H1 (cell line): ENCODE results near the gene HIVEP3. TPM values are rescaled to one million over a fixed set of nuclear protein-coding genes. Genes with fewer than 3 reads are reported as not detected.

Experiments used
- CTCF ChIA-PET: fragments of 300-600 bp; sonication (Branson Sonifier 250); formaldehyde crosslinking; loops from one replicate; lab custom pipeline; 2021; ENCODE audit not compliant: partially characterized antibody; lab: Charles Lee
- POLR2A ChIA-PET: fragments of 300-600 bp; sonication (Branson Sonifier 250); formaldehyde crosslinking; loops from one replicate; lab custom pipeline; 2021; ENCODE audit warnings: inconsistent platforms; ENCODE audit not compliant: partially characterized antibody; lab: Charles Lee
- DNase-seq, 2 experiments: peaks; one replicate each; pipeline versions ENCODE4 v3.0.0 to v3.0.0-alpha.2; 2010 to 2022; ENCODE audit warnings: low spot score in 2 of 2, low read depth in 1 of 2, mixed read lengths in 1 of 2
- FAIRE-seq: peaks from 2 replicates; lab custom pipeline; 2011; peaks lifted over from hg19 to GRCh38; lab: Jason Lieb, UNC
- H2AFZ ChIP-seq: 2 replicates; pipeline ENCODE4 v1.8.1; 2012; ENCODE audit warnings: low read length, inconsistent platforms
- H2AK5ac ChIP-seq: 2 replicates; pipeline ENCODE4 v1.6.1; 2013; ENCODE audit warnings: low read depth, low read length
- H2BK120ac ChIP-seq: replicated peaks from 2 replicates; pipeline ENCODE3; 2013; ENCODE audit warnings: low read depth, low read length, inconsistent platforms
- H2BK12ac ChIP-seq: 2 replicates; pipeline ENCODE4 v1.6.1; 2013; ENCODE audit warnings: low read depth, low read length
- H2BK15ac ChIP-seq: 2 replicates; pipeline ENCODE4 v1.6.1; 2013; ENCODE audit warnings: low read length
- H2BK20ac ChIP-seq: 2 replicates; pipeline ENCODE4 v1.6.1; 2013; ENCODE audit warnings: low read length
- H2BK5ac ChIP-seq: 2 replicates; pipeline ENCODE4 v1.6.1; 2013; ENCODE audit warnings: low read depth, low read length
- H3K14ac ChIP-seq: 2 replicates; pipeline ENCODE4 v1.6.1; 2013; ENCODE audit warnings: inconsistent platforms; ENCODE audit not compliant: insufficient read length
- H3K18ac ChIP-seq: 2 replicates; pipeline ENCODE4 v1.6.1; 2013; ENCODE audit warnings: low read length; ENCODE audit errors: extremely low read depth
- H3K23ac ChIP-seq: 2 replicates; pipeline ENCODE4 v1.6.1; 2013; ENCODE audit warnings: inconsistent platforms; ENCODE audit not compliant: insufficient read length
- H3K23me2 ChIP-seq: 2 replicates; pipeline ENCODE4 v1.6.1; 2013; ENCODE audit warnings: low read depth, low read length
- H3K27ac ChIP-seq: 2 replicates; pipeline ENCODE4 v1.6.1; 2011; ENCODE audit warnings: low read depth, low read length, inconsistent platforms
- H3K27me3 ChIP-seq, 4 experiments: replicated peaks in 1 of 4; 1 replicate in 1 of 4; 2 replicates in 3 of 4; pipeline versions ENCODE4 v1.6.1 to v1.8.1; 2011 to 2013; ENCODE audit warnings: low read length in 3 of 4, mild to moderate bottlenecking in 3 of 4, inconsistent platforms in 2 of 4, mixed read lengths in 2 of 4, moderate library complexity in 1 of 4; ENCODE audit not compliant: control insufficient read depth in 3 of 4, insufficient read depth in 3 of 4; ENCODE audit errors: extremely low read depth in 1 of 4
- H3K36me3 ChIP-seq, 4 experiments: 2 replicates each; pipeline versions ENCODE4 v1.6.1 to v1.8.1; 2011 to 2013; ENCODE audit warnings: mild to moderate bottlenecking in 4 of 4, low read length in 3 of 4, moderate library complexity in 2 of 4, control low read depth in 1 of 4, inconsistent platforms in 1 of 4; ENCODE audit not compliant: insufficient read depth in 4 of 4, control insufficient read depth in 2 of 4
- H3K4ac ChIP-seq: replicated peaks from 2 replicates; pipeline ENCODE3; 2013; ENCODE audit warnings: low read length, low read depth, mixed read lengths, inconsistent platforms; ENCODE audit not compliant: insufficient read length
- H3K4me1 ChIP-seq, 4 experiments: replicated peaks in 1 of 4; 1 replicate in 1 of 4; 2 replicates in 3 of 4; pipeline versions ENCODE4 v1.6.1 to v1.8.1; 2011 to 2013; ENCODE audit warnings: low read length in 3 of 4, inconsistent platforms in 2 of 4, mixed read lengths in 1 of 4; ENCODE audit not compliant: insufficient read depth in 4 of 4, control insufficient read depth in 3 of 4
- H3K4me2 ChIP-seq, 2 experiments: 2 replicates each; pipeline versions ENCODE4 v1.6.1 to v1.8.1; 2011 to 2013; ENCODE audit warnings: low read depth in 2 of 2, low read length in 2 of 2, control low read depth in 1 of 2, inconsistent platforms in 1 of 2, mild to moderate bottlenecking in 1 of 2; ENCODE audit not compliant: insufficient read depth in 1 of 2
- H3K4me3 ChIP-seq, 4 experiments: fragments of 200-600, 300-600 bp in 1 of 4; sonication (generic), shearing (Covaris generic), sonication (Bioruptor Twin) in 1 of 4; 2 replicates each; pipeline versions ENCODE4 v1.5.1 to v1.8.1; 2011 to 2016; ENCODE audit warnings: low read length in 4 of 4, low read depth in 3 of 4, control low read depth in 2 of 4, inconsistent platforms in 2 of 4, mild to moderate bottlenecking in 2 of 4, mixed read lengths in 1 of 4, moderate library complexity in 1 of 4; ENCODE audit not compliant: insufficient read depth in 2 of 4; ENCODE audit errors: extremely low read depth in 1 of 4
- H3K56ac ChIP-seq: replicated peaks from 2 replicates; pipeline ENCODE3; 2013; ENCODE audit warnings: low read depth, mild to moderate bottlenecking, mixed read lengths, low read length, inconsistent platforms; ENCODE audit not compliant: insufficient read length
- H3K79me1 ChIP-seq: 2 replicates; pipeline ENCODE4 v1.6.1; 2013; ENCODE audit warnings: low read depth, low read length, control low read depth
- H3K79me2 ChIP-seq, 2 experiments: 2 replicates each; pipeline versions ENCODE4 v1.6.1 to v1.8.1; 2012 to 2013; ENCODE audit warnings: low read length in 2 of 2, mild to moderate bottlenecking in 2 of 2, inconsistent platforms in 1 of 2; ENCODE audit not compliant: insufficient read depth in 2 of 2, control insufficient read depth in 1 of 2
- H3K9ac ChIP-seq, 4 experiments: replicated peaks in 1 of 4; 1 replicate in 1 of 4; 2 replicates in 3 of 4; pipeline versions ENCODE4 v1.6.1 to v1.8.1; 2011 to 2013; ENCODE audit warnings: low read depth in 3 of 4, low read length in 3 of 4, control low read depth in 2 of 4, mild to moderate bottlenecking in 2 of 4, moderate library complexity in 2 of 4, inconsistent platforms in 1 of 4; ENCODE audit errors: extremely low read depth in 1 of 4
- H3K9me3 ChIP-seq, 2 experiments: 2 replicates each; pipeline versions ENCODE4 v1.6.1 to v1.8.1; 2012 to 2013; ENCODE audit warnings: mild to moderate bottlenecking in 2 of 2, moderate library complexity in 2 of 2, control low read depth in 1 of 2, inconsistent platforms in 1 of 2, low read depth in 1 of 2, low read length in 1 of 2, mixed read lengths in 1 of 2; ENCODE audit not compliant: insufficient read depth in 2 of 2
- H4K20me1 ChIP-seq, 2 experiments: replicated peaks in 1 of 2; 2 replicates each; pipeline versions ENCODE3 to v1.8.1; 2011 to 2013; ENCODE audit warnings: inconsistent platforms in 2 of 2, low read length in 2 of 2, mild to moderate bottlenecking in 1 of 2; ENCODE audit not compliant: insufficient read depth in 2 of 2, control insufficient read depth in 1 of 2
- H4K5ac ChIP-seq: 2 replicates; pipeline ENCODE4 v1.6.1; 2013; ENCODE audit warnings: low read length, low read depth, mixed read lengths, inconsistent platforms; ENCODE audit not compliant: insufficient read length
- H4K8ac ChIP-seq: 2 replicates; pipeline ENCODE4 v1.8.0; 2013; ENCODE audit warnings: mild to moderate bottlenecking, moderate library complexity, low read length, inconsistent platforms; ENCODE audit not compliant: insufficient read depth; ENCODE audit errors: extremely low read depth
- H4K91ac ChIP-seq: replicated peaks from 2 replicates; pipeline ENCODE3; 2013; ENCODE audit warnings: low read length, mixed read lengths, inconsistent platforms; ENCODE audit not compliant: insufficient read length
- BACH1 ChIP-seq: IDR thresholded peaks from 2 replicates; pipeline ENCODE4 v1.6.1; 2012; ENCODE audit warnings: low read length, improper control_type of control experiment
- GABPA ChIP-seq: IDR thresholded peaks from 2 replicates; pipeline ENCODE4 v1.6.1; 2011; ENCODE audit warnings: mild to moderate bottlenecking, low read length, moderate library complexity, borderline replicate concordance; ENCODE audit not compliant: insufficient read depth
- KDM5A ChIP-seq: fragments of 200-600 bp; IDR thresholded peaks from 2 replicates; pipeline ENCODE4 v1.7.1; 2012; ENCODE audit warnings: mild to moderate bottlenecking, low read length, inconsistent platforms, mixed read lengths
- MAFK ChIP-seq: IDR thresholded peaks from 2 replicates; pipeline ENCODE4 v1.6.1; 2012; ENCODE audit warnings: low read depth, mild to moderate bottlenecking, improper control_type of control experiment, low read length
- POLR2A ChIP-seq, 2 experiments: IDR thresholded peaks; 1 replicate in 1 of 2; 2 replicates in 1 of 2; pipeline ENCODE4 v1.6.1; 2011; ENCODE audit warnings: low read depth in 2 of 2, low read length in 2 of 2, mild to moderate bottlenecking in 2 of 2; ENCODE audit errors: control extremely low read depth in 1 of 2
- TAF1 ChIP-seq: IDR thresholded peaks from 2 replicates; pipeline ENCODE4 v1.6.1; 2011; ENCODE audit warnings: mild to moderate bottlenecking, low read depth, low read length
- WGBS, 2 experiments: shearing (Covaris generic) in 1 of 2; methylation state at CpG; one replicate each; pipeline versions ENCODE4 v1.1.6 to v1.1.7; 2013 to 2015; ENCODE audit warnings: low lambda C conversion rate in 2 of 2, mixed read lengths in 2 of 2, inconsistent platforms in 1 of 2, low coverage in 1 of 2, missing lambda C conversion rate in 1 of 2; ENCODE audit not compliant: insufficient replicate concordance in 2 of 2, insufficient coverage in 1 of 2, insufficient read length in 1 of 2; ENCODE audit errors: extremely low coverage in 1 of 2, missing lambda C conversion rate in 1 of 2; 5-methylcytosine and 5-hydroxymethylcytosine counted together
- polyA plus RNA-seq, 7 experiments: library from polyadenylated mRNA; depleted of rRNA in 3 of 7; stranded (reverse) in 5 of 7; unstranded in 2 of 7; fragments of >200 nt in 5 of 7; fragments of 200-250 nt in 2 of 7; gene quantifications; 1 replicate in 5 of 7; 2 replicates in 1 of 7; 4 replicates in 1 of 7; pipeline versions ENCODE4 v1.2.1 to v1.2.3, GENCODE V29; 2011 to 2013; ENCODE audit warnings: missing spikeins in 2 of 7, mixed read lengths in 2 of 7
- total RNA-seq: library from RNA; stranded (reverse); fragmentation: NEBNext Ultra II Directional; extraction: Animal tissue kit (Norgen Biotek cat#: 25700); gene quantifications from 2 replicates; pipeline ENCODE4 v1.2.1, GENCODE V29; 2021
- TF ChIP-seq, protein P1 (sequence below): IDR thresholded peaks from 2 replicates; pipeline ENCODE4 v1.6.1; 2011; ENCODE audit warnings: low read length, improper control_type of control experiment

Gene HIVEP3
- total and polyA plus RNA-seq, 2 of the 8 experiments (the other 6 are each of a cell fraction or from before 2014, with no cell fraction given) = 0.24 to 0.69 TPM

DNA sequence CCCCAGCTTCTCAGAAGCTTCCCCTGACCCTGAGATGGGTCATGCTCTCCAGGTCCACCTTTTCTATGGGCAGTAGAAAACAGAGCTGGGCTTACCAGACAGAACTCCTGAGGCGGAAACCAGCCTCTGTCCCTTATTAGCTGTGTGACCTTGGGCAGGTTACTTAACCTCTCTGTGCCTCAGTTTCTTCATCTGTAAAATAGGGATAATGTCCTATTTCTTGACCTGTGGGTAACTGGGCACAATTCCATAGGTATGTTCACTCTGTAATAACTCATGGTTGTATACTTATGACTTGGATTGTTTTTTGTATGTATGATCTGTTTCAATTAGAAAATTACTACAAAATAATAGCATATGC, 377.1 kb downstream of the HIVEP3 start:
- Histone ChIP-seq H4K5ac (no peak overlapping the region), H3K23me2 (peaks cover 14% of the 10 kb centered on the region; the same call in 1 of the 2 replicates), H2BK12ac (no peak overlapping the region), H3K79me1 (no peaks in the 10 kb centered on the region), H3K23ac (no peak overlapping the region), H2BK20ac (no peak overlapping the region), H2BK15ac (no peak overlapping the region), H3K27ac (no peak overlapping the region), H4K20me1 (peaks cover 0 to 5% of the 10 kb centered on the region in 2 experiments), H3K14ac (no peak overlapping the region), H3K36me3 (no peaks in the 10 kb centered on the region), H3K27me3 (no peaks in the 10 kb centered on the region), H3K56ac (no peak overlapping the region), H4K8ac (no peak overlapping the region), H3K18ac (no peak overlapping the region), H3K4me1 (no peaks in the 10 kb centered on the region), H2BK5ac (no peak overlapping the region), H3K4me3 (no peak overlapping the region), H3K4me2 (no peak overlapping the region), H2AFZ (no peak overlapping the region), H3K9ac (no peak overlapping the region), H2BK120ac (no peak overlapping the region), H3K9me3 (peaks cover 0 to 2% of the 10 kb centered on the region in 2 experiments; a peak in 1 of 4 replicates), H3K79me2 (no peaks in the 10 kb centered on the region), H4K91ac (no peak overlapping the region), H3K4ac (no peak overlapping the region), H2AK5ac (no peak overlapping the region)
- DNase-seq (no peak), FAIRE-seq (no peak)
- POLR2A ChIA-PET = no interaction called here
- WGBS, 2 experiments = 92% methylated on average over 1 of the region's 1 CpG; no CpG with 5 or more reads in 1 of the 2 experiments
- CTCF ChIA-PET = interaction anchor here (1.0 to 2.4 kb wide), 3 partner anchors 25 to 97 kb away, joined by 3 to 14 read pairs (median 6); no protein-coding TSS in a partner anchor
- no peak for TF ChIP-seq GABPA
- no peak for TF ChIP-seq MAFK
- TF ChIP-seq, protein P1, sequence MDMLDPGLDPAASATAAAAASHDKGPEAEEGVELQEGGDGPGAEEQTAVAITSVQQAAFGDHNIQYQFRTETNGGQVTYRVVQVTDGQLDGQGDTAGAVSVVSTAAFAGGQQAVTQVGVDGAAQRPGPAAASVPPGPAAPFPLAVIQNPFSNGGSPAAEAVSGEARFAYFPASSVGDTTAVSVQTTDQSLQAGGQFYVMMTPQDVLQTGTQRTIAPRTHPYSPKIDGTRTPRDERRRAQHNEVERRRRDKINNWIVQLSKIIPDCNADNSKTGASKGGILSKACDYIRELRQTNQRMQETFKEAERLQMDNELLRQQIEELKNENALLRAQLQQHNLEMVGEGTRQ = no peak
- no peak for TF ChIP-seq TAF1
- TF ChIP-seq KDM5A = no peak
- no peak for TF ChIP-seq BACH1
- TF ChIP-seq POLR2A (IDR thresholded peaks at IDR 0.05; ENCODE audit: control extremely low read depth in 1 of 2, low read depth in 2 of 2, low read length in 2 of 2) = no peak
